HEK293 (cell line): ENCODE data around the gene ZNF695.

Experiments used
- CTCF ChIA-PET: fragments of 350-600 bp; formaldehyde crosslinking; extraction: SDS; loops from one replicate; lab custom pipeline; 2021; ENCODE audit warnings: antibody characterized with exemption; lab: Yijun Ruan, JAX
- POLR2A ChIA-PET: fragments of 300-600 bp; formaldehyde crosslinking; extraction: SDS; loops from one replicate; lab custom pipeline; 2020; ENCODE audit warnings: antibody characterized with exemption, inconsistent platforms; lab: Yijun Ruan, JAX
- H3K27ac ChIP-seq: fragments of 200-500 bp; sonication (Bioruptor generic); 2 replicates; pipeline ENCODE4 v1.5.1; 2014; ENCODE audit warnings: low read depth, low read length, control low read depth, inconsistent platforms; ENCODE audit errors: extremely low read depth
- H3K36me3 ChIP-seq, 2 experiments: fragments of 200-500 bp in 1 of 2; sonication (Bioruptor generic) in 1 of 2; 1 replicate in 1 of 2; 2 replicates in 1 of 2; pipeline ENCODE4 v1.5.1; 2014 to 2017; ENCODE audit warnings: inconsistent platforms in 2 of 2, low read length in 2 of 2; ENCODE audit not compliant: control insufficient read depth in 2 of 2, insufficient read depth in 1 of 2
- H3K4me1 ChIP-seq: fragments of 200-500 bp; sonication (Bioruptor generic); 2 replicates; pipeline ENCODE4 v1.5.1; 2014; ENCODE audit warnings: mild to moderate bottlenecking, low read length, inconsistent platforms; ENCODE audit not compliant: control insufficient read depth, insufficient read depth
- H3K4me3 ChIP-seq: 2 replicates; pipeline ENCODE4 v1.5.1; 2011; ENCODE audit warnings: low read depth, mild to moderate bottlenecking, control low read depth, low read length, moderate library complexity
- H3K9me3 ChIP-seq: fragments of 200-500 bp; sonication (Bioruptor generic); 2 replicates; pipeline ENCODE4 v1.5.1; 2014; ENCODE audit warnings: low read depth, low read length, inconsistent platforms; ENCODE audit not compliant: control insufficient read depth, insufficient read depth
- CTCF ChIP-seq: fragments of 450-650 bp; formaldehyde crosslinking; IDR thresholded peaks from 2 replicates; pipeline ENCODE4 v1.5.1; 2016; ENCODE audit warnings: missing biosample characterization, missing genetic modification characterization
- ELK4 ChIP-seq: IDR thresholded peaks from 2 replicates; pipeline ENCODE4 v1.6.1; 2011; ENCODE audit warnings: mild to moderate bottlenecking, low read depth, low read length, borderline replicate concordance
- GFI1B ChIP-seq: fragments of 450-650 bp; formaldehyde crosslinking; IDR thresholded peaks from 2 replicates; pipeline ENCODE4 v1.5.1; 2016; ENCODE audit warnings: missing biosample characterization, missing genetic modification characterization
- GLI2 ChIP-seq: fragments of 450-650 bp; formaldehyde crosslinking; IDR thresholded peaks from 2 replicates; pipeline ENCODE4; 2017; ENCODE audit warnings: missing biosample characterization, missing genetic modification characterization, low read depth, borderline replicate concordance
- GLI4 ChIP-seq: fragments of 450-650 bp; formaldehyde crosslinking; IDR thresholded peaks from 2 replicates; pipeline ENCODE4 v1.5.1; 2016; ENCODE audit warnings: missing biosample characterization, missing genetic modification characterization
- HIC1 ChIP-seq: fragments of 450-650 bp; formaldehyde crosslinking; IDR thresholded peaks from 2 replicates; pipeline ENCODE4 v1.5.1; 2016; ENCODE audit warnings: missing biosample characterization, missing genetic modification characterization
- HOXA7 ChIP-seq: sonication (generic); formaldehyde crosslinking; IDR thresholded peaks from 2 replicates; pipeline ENCODE4 v1.8.1; 2022; ENCODE audit warnings: missing genetic modification reagents, borderline replicate concordance
- KLF16 ChIP-seq: fragments of 450-650 bp; formaldehyde crosslinking; IDR thresholded peaks from 2 replicates; pipeline ENCODE4 v1.5.1; 2017; ENCODE audit warnings: missing biosample characterization, missing genetic modification characterization
- MYNN ChIP-seq: fragments of 450-650 bp; formaldehyde crosslinking; IDR thresholded peaks from 2 replicates; pipeline ENCODE4 v1.5.1; 2016; ENCODE audit warnings: missing biosample characterization, missing genetic modification characterization, borderline replicate concordance
- PRDM1 ChIP-seq: fragments of 450-650 bp; formaldehyde crosslinking; IDR thresholded peaks from 2 replicates; pipeline ENCODE4; 2016; ENCODE audit warnings: missing biosample characterization, missing genetic modification characterization
- SETDB1 ChIP-seq: IDR thresholded peaks from one replicate; pipeline ENCODE4 v1.6.1; 2017; ENCODE audit warnings: mild to moderate bottlenecking, low read length, moderate library complexity, mixed read lengths; ENCODE audit not compliant: insufficient read length
- ZBTB21 ChIP-seq: fragments of 450-650 bp; formaldehyde crosslinking; IDR thresholded peaks from 2 replicates; pipeline ENCODE4 v1.5.1; 2017; ENCODE audit warnings: missing biosample characterization, missing genetic modification characterization
- ZBTB26 ChIP-seq: fragments of 450-650 bp; formaldehyde crosslinking; optimal IDR thresholded peaks from 2 replicates; pipeline ENCODE3; 2016; ENCODE audit warnings: missing biosample characterization, mild to moderate bottlenecking, missing genetic modification characterization
- ZEB2 ChIP-seq: fragments of 450-650 bp; formaldehyde crosslinking; IDR thresholded peaks from 2 replicates; pipeline ENCODE4 v1.5.1; 2016; ENCODE audit warnings: missing biosample characterization, missing genetic modification characterization
- ZNF138 ChIP-seq: fragments of 450-650 bp; formaldehyde crosslinking; IDR thresholded peaks from 2 replicates; pipeline ENCODE4 v1.5.1; 2016; ENCODE audit warnings: missing biosample characterization, missing genetic modification characterization, borderline replicate concordance
- ZNF292 ChIP-seq: fragments of 450-650 bp; formaldehyde crosslinking; IDR thresholded peaks from 2 replicates; pipeline ENCODE4 v1.5.1; 2016; ENCODE audit warnings: low read depth, missing biosample characterization, missing genetic modification characterization, borderline replicate concordance
- ZNF366 ChIP-seq: fragments of 450-650 bp; formaldehyde crosslinking; conservative IDR thresholded peaks from 2 replicates; pipeline ENCODE4 v1.5.1; 2016; ENCODE audit warnings: missing biosample characterization, missing genetic modification characterization
- ZNF404 ChIP-seq: fragments of 450-650 bp; formaldehyde crosslinking; IDR thresholded peaks from 2 replicates; pipeline ENCODE4 v1.5.1; 2017; ENCODE audit warnings: missing biosample characterization, missing genetic modification characterization
- ZNF426 ChIP-seq: fragments of 450-650 bp; formaldehyde crosslinking; IDR thresholded peaks from 2 replicates; pipeline ENCODE4 v1.5.1; 2017; ENCODE audit warnings: missing biosample characterization, missing genetic modification characterization, mild to moderate bottlenecking, inconsistent platforms, moderate library complexity
- ZNF623 ChIP-seq: fragments of 450-650 bp; formaldehyde crosslinking; IDR thresholded peaks from 2 replicates; pipeline ENCODE4 v1.5.1; 2016; ENCODE audit warnings: missing biosample characterization, missing genetic modification characterization
- ZNF626 ChIP-seq: fragments of 450-650 bp; sonication (Bioruptor Pico); formaldehyde crosslinking; IDR thresholded peaks from 2 replicates; pipeline ENCODE4 v1.5.1; 2018; ENCODE audit warnings: missing biosample characterization, missing genetic modification characterization, inconsistent platforms
- ZNF645 ChIP-seq: fragments of 450-650 bp; formaldehyde crosslinking; IDR thresholded peaks from 2 replicates; pipeline ENCODE4; 2016; ENCODE audit warnings: missing biosample characterization, missing genetic modification characterization
- ZNF768 ChIP-seq: fragments of 450-650 bp; formaldehyde crosslinking; IDR thresholded peaks from 2 replicates; pipeline ENCODE4 v1.5.1; 2018; ENCODE audit warnings: missing biosample characterization, mild to moderate bottlenecking, missing genetic modification characterization

Gene ZNF695

GRCh38 chr1:246989901-246990300 lies 18.0 kb downstream of the ZNF695 start:
- TF ChIP-seq ZBTB26 (tag by site-specific recombination), result no peak
- TF ChIP-seq PRDM1 (tag by site-specific recombination), result peak; percentile 81
- TF ChIP-seq ZNF366 (tag by site-specific recombination), result peak; percentile 47; the same call in 1 of the 2 replicates
- TF ChIP-seq, all 188 proteins: peak for 2
- ChIA-PET CTCF (no interaction called here), POLR2A (no interaction called here)
- no peaks in the 10 kb centered on the region for H3K9me3 ChIP-seq
- H3K36me3 ChIP-seq, result peaks cover 0 to 55% of the 10 kb centered on the region in 2 experiments; a peak in 1 of 3 replicates
- H3K27ac ChIP-seq, result no peak overlapping the region
- H3K4me1 ChIP-seq, result no peaks in the 10 kb centered on the region
- H3K4me3 ChIP-seq, result no peak overlapping the region

- CTCF ChIA-PET, result interaction anchor here (0.5 kb wide), 1 partner anchor 396 kb away, joined by 3 read pairs; no protein-coding TSS in a partner anchor
- no peaks in the 10 kb centered on the region for H3K9me3 ChIP-seq
- no peak overlapping the region for H3K4me3 ChIP-seq
- no peak overlapping the region for H3K27ac ChIP-seq
- H3K36me3 ChIP-seq, result peaks cover 0 to 67% of the 10 kb centered on the region in 2 experiments; a peak in 1 of 3 replicates
- no peaks in the 10 kb centered on the region for H3K4me1 ChIP-seq
- POLR2A ChIA-PET, result no interaction called here
- TF ChIP-seq SETDB1 (no peak), GLI2 (tag by site-specific recombination) (no peak), MYNN (tag by site-specific recombination) (no peak), HIC1 (no peak), ZNF404 (tag by site-specific recombination) (no peak), ZNF768 (tag by site-specific recombination) (no peak), ZNF623 (tag by site-specific recombination) (no peak), KLF16 (tag by site-specific recombination) (no peak), ELK4 (no peak), ZBTB21 (tag by site-specific recombination) (no peak), ZEB2 (tag by site-specific recombination) (no peak), HOXA7 (no peak), ZNF645 (tag by site-specific recombination) (no peak), GFI1B (tag by site-specific recombination) (no peak), ZNF426 (tag by site-specific recombination) (no peak), ZNF292 (no peak), ZNF626 (no peak), CTCF (tag by site-specific recombination) (no peak), GLI4 (tag by site-specific recombination) (no peak), ZNF138 (no peak)
Measured at GRCh38 chr1:246988316-246988715, 19.5 kb downstream of the ZNF695 start.
